Muscle of arm (tissue), 12 donors: ENCODE data around the gene SLC7A11. TPM values are rescaled to one million over a fixed set of nuclear protein-coding genes. Genes with fewer than 3 reads are reported as not detected.
"Not testable (repeated sequence)": the region's sequence is repeated elsewhere in the genome, so short reads cannot be mapped to it uniquely, and the experiment has no call there.

ENCODE experiments used
- DNase-seq: peaks from one replicate; pipeline ENCODE4 v3.0.0-alpha.2; 2013
- polyA plus RNA-seq, 12 donors: library from polyadenylated mRNA; unstranded; fragments of 120-200 nt; gene quantifications; one replicate each; pipeline ENCODE4 v1.2.1, GENCODE V29; 2013; ENCODE audit not compliant: insufficient read length in 12 of 12

The SLC7A11 gene
- polyA plus RNA-seq, 12 donors = 0.39 to 1.4 (median 0.70) TPM; not detected in 2

DNA sequence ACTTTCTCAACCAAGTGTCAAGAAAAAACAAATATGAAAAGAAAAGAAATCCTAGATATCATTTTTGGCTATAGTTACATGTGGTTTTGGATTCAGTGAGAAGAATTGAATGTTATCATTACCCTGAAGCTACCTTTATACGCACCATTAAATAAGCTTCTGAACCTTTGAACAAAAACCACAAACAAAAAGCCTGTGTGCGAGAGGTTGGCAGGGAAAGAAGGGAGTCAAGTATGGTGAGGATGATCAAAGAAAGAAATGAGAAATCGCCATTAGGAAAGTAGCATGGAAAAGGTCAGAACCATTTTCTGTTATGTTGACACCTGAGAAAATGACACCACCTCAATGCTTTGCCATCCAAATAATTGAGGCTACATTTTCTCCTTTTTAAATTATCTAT, 1.2 kb upstream of the SLC7A11 start:
- no peak for DNase-seq

DNA sequence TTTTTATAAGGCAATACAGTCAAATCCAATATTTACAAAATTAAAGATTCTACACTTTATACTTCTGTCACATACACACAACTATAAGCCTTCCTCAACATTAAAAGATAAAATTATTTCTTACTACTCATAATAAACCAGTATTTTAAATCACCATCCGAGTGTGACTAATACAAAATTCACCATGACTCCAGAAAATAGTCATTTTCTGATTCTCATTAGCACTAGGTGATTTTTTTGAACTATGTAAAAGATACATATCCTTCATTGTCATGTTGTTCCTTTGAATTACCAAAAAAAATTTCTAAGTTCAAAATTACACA, 646 bp upstream of the SLC7A11 start:
- DNase-seq = no peak

DNA sequence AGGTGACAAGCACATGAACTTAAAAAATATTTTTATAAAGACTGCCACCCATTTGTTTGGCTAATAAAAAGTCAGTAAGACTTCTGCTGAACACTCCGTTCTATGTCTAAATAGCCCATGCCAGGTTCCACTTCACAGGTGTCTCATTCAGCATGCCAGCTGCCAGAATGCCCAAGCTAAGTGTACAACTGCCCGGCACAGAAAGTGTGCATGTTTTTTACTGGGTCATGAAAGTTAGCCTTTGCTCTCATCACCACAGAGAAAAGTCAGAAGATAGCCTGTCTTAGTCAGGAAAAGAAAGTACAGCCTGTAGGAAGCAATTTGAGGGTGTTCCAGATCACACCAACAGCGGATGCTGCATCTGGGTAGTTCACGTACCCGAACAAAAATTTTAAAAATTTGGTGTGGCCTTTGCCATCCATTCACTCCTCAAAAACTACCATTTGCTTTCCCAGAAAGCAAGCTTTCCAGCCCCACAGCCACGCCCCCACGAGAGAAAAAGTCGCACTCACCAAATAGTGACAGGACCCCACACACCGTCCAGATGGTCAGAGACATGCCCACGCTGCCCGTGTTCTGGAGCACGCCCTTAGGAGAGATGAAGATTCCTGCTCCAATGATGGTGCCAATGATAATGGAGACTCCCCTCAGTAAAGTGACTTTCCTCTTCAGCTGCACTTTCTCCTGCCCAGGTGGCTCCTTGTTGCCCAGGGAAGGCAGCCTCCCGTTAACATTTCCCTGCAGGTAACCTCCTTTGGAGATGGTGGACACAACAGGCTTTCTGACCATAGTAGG, 671 bp downstream of the SLC7A11 start:
- no peak for DNase-seq

DNA sequence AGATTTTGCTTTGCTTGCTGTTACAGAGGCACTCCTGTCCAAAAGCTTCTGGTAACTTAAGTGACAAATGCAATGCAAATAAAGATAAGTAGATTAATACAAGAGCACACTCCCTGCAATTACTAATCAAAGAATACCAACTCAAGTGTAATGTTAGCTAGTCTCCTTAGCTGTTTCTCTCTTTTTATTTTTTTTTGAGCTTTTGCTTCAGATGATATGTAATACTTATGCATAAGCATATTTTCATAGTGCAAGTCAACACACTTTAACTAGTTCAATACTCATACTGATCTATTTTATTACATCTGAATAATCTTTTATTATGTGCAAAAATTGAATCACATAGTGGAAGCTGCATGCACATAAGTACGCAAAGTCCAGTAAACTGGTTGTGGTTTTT, 2.7 kb downstream of the SLC7A11 start:
- no peak for DNase-seq

DNA sequence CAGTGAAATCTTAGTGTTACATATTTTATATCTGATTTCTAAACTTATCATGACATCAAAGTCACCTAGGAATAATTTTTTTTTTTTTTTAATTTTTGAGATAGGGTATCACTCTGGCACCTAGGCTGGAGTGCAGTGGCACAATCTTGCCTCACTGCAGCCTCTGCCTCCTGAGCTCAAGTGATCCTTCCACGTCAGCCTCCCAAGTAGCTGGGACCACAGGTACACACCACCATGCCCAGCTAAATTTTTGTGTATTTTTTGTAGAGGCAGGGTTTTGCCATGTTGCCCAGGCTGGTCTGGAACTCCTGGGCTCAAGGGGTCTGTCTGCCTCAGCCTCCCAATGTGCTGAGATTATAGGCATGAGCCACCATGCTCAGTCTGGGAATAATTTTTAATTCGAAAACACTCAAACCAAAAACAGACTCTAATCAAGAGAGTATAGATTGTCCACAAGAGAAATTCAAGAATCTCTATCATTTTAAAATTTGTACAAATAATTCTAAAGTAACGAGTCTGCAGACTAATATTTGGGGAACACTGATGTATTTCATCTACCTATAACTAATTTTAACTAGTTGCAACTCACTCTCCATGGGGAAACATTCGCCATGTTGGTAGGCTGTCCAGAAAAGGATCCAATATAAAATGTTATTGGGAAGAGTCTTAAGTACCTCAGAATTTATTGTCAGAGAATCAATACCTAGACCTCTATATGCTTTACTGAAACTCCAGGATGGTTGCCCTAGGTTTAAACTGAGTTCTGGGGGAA, 3.4 kb downstream of the SLC7A11 start:
- no peak for DNase-seq

GRCh38 chr4:138237132-138237531, 5.0 kb downstream of the SLC7A11 start:
- not testable (repeated sequence) for DNase-seq

- no peak for DNase-seq
These were observed 6.1 kb downstream of the SLC7A11 start for GRCh38 chr4:138236037-138236436.

GRCh38 chr4:138235419-138235952, 6.7 kb downstream of the SLC7A11 start:
- no peak for DNase-seq

DNA sequence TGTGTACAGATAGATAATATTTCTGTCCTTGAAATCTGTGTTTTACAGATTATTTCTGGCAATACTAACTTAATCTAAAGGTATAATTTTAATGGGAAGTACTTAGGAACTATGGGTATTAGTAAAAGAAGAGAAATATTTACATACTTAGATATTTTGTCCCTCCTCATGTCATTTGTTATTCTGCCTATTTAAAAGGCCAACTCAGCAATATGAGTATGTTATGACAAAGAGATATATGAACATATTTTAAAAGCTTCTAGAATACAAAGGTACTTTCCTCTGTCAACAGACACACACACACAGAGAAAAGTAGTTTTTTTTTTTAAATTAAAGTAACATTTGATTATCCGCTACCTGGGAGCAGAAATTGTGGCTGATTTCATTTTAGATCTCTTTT, 7.9 kb downstream of the SLC7A11 start:
- no peak for DNase-seq

DNA sequence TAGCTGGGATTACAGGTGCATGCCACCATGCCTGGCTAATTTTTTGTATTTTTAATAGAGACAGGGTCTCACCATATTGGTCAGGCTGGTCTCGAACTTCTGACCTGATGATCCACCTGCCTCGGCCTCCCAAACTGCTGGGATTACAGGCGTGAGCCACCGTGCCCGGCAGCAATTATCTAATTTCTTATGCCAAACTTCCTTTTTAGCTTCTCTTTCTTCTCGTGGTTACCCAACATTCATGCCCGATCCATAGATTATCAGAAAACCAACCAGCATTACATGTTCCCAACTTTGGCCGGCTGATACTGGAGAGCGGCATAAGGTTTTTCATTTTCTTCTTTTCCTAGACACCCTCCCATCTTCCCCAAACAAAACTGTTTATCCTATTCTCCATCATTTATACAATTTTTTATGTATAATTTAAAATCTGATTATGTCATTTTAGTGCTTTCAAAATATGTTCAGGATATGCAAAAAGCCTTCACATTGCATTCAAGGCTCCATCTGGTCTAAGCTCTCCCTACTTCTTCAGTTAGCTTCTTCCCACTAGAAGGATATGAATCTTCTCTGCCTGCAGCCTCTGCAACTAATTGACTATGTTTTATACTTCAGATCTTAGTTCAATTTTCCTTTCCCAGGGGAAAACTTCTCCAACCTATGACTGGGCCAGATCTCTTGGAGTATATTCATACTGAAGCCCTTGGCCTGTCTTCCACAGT, 8.7 kb downstream of the SLC7A11 start:
- DNase-seq = no peak

- DNase-seq = no peak
These were observed 9.8 kb downstream of the SLC7A11 start for GRCh38 chr4:138232364-138232763.

DNA sequence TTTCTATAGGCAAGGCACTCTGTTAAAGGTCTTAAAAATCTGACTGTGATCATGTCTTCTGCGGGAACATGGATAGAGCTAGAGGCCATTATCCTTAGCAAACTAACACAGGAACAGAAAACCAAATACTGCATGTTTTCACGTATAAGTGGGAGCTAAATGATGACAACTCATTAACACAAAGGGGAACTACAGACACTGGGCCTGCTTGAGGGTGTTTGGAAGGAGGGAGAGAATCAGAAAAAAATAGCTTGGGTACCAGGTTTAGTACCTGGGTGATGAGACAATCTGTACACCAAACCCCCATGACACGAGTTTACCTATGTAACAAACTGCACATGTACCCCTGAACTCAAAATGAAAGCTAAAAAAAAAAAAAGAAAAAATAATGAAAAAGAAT, 12.1 kb downstream of the SLC7A11 start:
- DNase-seq = no peak

- no peak for DNase-seq
These were observed 13.0 kb downstream of the SLC7A11 start for GRCh38 chr4:138229160-138229559.

DNA sequence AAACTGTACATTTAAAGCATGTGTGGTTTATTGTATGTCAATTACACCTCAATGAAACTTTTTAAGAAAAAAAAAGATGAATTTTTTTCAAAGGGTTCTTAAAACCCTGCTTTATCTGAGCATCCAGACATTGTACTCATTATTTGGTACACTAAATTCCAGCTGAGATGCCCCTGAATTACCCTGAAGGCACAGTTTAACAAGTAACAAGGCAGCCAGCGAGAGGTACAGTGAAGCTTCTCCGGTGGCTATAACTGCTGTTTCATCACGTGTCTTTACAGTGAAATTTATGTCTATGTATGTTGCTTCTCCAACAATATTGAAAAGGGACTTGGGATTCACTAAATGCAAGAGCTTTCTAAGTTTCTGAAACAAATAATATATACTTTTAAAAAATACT, 15.8 kb downstream of the SLC7A11 start:
- DNase-seq = no peak

- DNase-seq = no peak
These were observed 16.7 kb downstream of the SLC7A11 start for GRCh38 chr4:138225477-138225876.

DNA sequence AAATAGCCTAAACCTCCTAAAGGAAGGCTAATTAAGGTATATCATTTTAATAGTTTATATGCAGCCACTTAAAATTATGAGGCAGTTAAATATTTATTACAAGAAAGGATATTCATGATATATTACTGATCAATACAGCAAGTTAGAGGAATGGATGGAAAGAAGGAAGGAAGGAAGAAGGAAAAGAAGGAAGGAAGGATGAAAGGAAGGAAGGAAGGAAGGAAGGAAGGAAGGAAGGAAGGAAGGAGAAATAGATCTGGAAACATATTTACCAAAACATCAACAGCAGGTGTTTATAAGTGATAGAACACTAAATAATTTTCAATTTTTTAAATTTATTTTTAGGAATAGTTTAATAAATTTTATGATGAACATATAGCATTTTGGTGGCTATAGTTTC, 17.5 kb downstream of the SLC7A11 start:
- DNase-seq = no peak

DNA sequence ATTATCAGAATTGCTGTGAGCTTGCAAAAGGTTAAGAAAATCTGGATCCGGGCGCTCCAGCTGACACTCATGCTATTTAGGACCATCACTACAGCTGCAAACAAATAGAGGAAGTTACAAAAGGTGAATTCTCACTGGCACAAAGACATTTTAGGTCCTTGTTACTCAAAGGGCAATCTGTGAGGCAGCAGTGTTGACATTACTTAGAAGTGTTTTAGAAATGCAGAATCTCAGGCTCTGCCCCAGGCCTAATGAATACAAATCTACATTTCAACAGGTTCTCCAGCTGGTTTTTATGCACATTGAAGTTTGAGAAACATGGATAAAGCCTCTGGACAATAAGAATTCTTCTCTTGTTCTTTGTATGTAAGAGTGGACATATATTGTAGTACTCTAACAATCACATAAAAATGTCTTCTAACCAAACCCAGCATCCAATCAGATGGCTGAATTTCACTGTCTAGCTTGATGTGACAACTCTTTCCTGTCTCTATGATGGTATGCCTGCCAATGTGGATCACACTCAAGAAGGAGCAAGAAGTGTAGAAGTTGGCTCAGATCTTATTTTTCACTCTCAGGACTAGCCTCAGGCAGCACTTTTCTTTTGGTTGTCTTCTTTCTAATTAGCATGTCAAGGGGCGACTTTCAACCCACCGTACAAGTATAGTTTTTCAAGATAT, 18.8 kb downstream of the SLC7A11 start:
- no peak for DNase-seq

DNA sequence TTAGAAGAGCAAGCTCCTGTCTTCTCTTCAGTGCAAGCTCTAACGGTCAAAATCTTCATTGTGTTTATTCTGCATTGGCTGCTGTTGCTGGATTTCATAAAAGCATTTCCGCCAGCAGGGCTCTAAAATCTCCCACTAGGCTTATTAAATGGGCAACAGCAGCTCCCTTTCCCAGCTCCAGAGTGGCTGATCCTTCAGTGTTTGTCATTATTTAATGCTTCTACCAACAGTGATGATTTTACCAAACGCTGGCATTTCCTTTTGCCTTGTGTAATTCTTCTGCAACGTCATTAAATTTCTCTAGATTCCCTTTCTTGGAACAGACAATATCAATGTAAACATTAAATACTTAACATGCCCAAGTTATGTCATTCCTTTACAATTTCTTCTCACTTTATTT, 20.1 kb downstream of the SLC7A11 start:
- DNase-seq = no peak

DNA sequence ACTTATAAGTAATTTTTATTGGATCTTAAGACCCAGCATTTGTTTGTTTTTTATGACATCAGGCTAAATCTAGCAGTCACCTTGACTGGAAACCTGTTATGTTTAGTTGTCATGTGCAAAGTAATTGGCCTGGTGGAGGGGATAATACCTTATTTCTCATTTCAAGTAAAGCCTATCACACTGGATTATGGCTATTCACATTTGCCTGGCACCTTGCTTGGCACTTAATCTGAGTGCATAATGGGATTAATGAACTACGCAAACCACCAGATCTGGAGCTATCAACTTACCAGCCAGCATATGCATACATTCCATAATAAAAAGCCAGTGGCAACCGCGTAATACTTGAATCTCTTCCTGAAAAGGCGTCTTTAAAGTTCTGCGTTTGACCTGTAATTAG, 23.2 kb downstream of the SLC7A11 start:
- DNase-seq = no peak

GRCh38 chr4:138217567-138217966, 24.6 kb downstream of the SLC7A11 start:
- no peak for DNase-seq

DNA sequence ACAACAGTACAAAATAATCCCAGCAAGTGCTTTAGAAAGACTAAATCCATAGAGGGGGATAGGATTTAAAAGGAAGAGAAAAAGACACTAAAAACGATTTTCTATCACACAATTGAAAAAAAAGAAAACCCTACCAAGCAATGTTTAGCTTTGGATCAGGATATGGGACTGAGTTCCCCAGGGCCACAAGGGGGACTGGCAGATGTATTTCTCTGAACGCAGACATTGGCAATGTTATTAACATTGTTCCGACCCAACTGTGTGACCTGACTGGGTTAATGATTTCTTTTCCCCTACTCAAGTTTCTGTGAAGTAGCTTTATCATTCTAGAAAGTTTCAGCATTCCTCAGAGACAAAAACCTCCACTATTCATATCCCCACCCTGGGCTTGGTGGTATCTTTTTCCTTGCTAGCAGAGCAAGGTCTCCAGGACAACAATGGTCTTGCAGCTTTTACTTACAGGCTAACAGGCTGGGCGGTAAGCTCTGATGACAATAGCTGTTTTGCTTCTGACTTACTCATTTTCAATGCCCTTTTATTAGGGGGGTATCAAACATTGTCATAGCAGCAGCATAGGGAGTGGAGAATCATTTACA, 25.8 kb downstream of the SLC7A11 start:
- DNase-seq = no peak

- DNase-seq = not testable (repeated sequence)
These were observed 31.6 kb downstream of the SLC7A11 start for GRCh38 chr4:138210576-138210975.
